IMR-90 (cell line): Measurements from ENCODE around the gene PTCD1. TPM values are rescaled to one million over a fixed set of nuclear protein-coding genes. Genes with fewer than 3 reads are reported as not detected.
"Not testable (repeated sequence)": the region's sequence is repeated elsewhere in the genome, so short reads cannot be mapped to it uniquely, and the experiment has no call there.

Source experiments
- ATAC-seq: fragments of 200-7000 bp; cut with Tn5 transposase; 2 replicates; pipeline ENCODE4 v1.9.1; 2020; ENCODE audit warnings: low read depth, mild to moderate bottlenecking, moderate library complexity
- BruUV-seq: library from RNA; stranded (reverse); fragments of 400-500 nt; replicated peaks from 2 replicates; lab custom pipeline; 2021; lab: Mats Ljungman, UMichigan
- CTCF ChIA-PET: fragments of 300-600 bp; formaldehyde crosslinking; extraction: SDS; loops from one replicate; lab custom pipeline; 2021; ENCODE audit warnings: antibody characterized with exemption; lab: Yijun Ruan, JAX
- POLR2A ChIA-PET: fragments of 300-600 bp; sonication (Branson Sonifier 250); formaldehyde crosslinking; loops from one replicate; lab custom pipeline; 2022; ENCODE audit warnings: antibody characterized with exemption; ENCODE audit not compliant: unreplicated experiment; lab: Charles Lee
- DNase-seq: peaks from one replicate; pipeline ENCODE4 v3.0.0; 2013
- H2AFZ ChIP-seq: replicated peaks from 2 replicates; pipeline ENCODE3; 2013; ENCODE audit warnings: low read length, mild to moderate bottlenecking; ENCODE audit not compliant: poor library complexity
- H2AK5ac ChIP-seq: 2 replicates; pipeline ENCODE4 v1.6.1; 2013; ENCODE audit warnings: low read depth, low read length, inconsistent platforms
- H2AK9ac ChIP-seq: replicated peaks from 2 replicates; pipeline ENCODE3; 2013; ENCODE audit warnings: mild to moderate bottlenecking, low read depth, low read length, moderate library complexity; ENCODE audit not compliant: poor library complexity
- H2BK120ac ChIP-seq: 2 replicates; pipeline ENCODE4 v1.6.1; 2013; ENCODE audit warnings: low read depth, low read length, inconsistent platforms
- H2BK15ac ChIP-seq: 3 replicates; pipeline ENCODE4 v1.6.1; 2013; ENCODE audit warnings: low read depth, low read length, inconsistent platforms
- H2BK20ac ChIP-seq: 2 replicates; pipeline ENCODE4 v1.6.1; 2013; ENCODE audit warnings: low read depth, mild to moderate bottlenecking, inconsistent platforms, low read length, moderate library complexity
- H2BK5ac ChIP-seq: 2 replicates; pipeline ENCODE4 v1.6.1; 2013; ENCODE audit warnings: mild to moderate bottlenecking, low read depth, low read length, inconsistent platforms; ENCODE audit not compliant: poor library complexity, severe bottlenecking
- H3K14ac ChIP-seq: replicated peaks from 2 replicates; pipeline ENCODE4 v1.6.1; 2013; ENCODE audit warnings: low read depth, low read length, inconsistent platforms
- H3K18ac ChIP-seq: 2 replicates; pipeline ENCODE4 v1.6.1; 2013; ENCODE audit warnings: low read depth, low read length, control low read depth
- H3K23ac ChIP-seq: 2 replicates; pipeline ENCODE4 v1.6.1; 2013; ENCODE audit warnings: low read depth, low read length, inconsistent platforms
- H3K27ac ChIP-seq: 2 replicates; pipeline ENCODE4 v1.5.1; 2013; ENCODE audit warnings: mild to moderate bottlenecking, control low read depth, low read length; ENCODE audit not compliant: insufficient read depth
- H3K27me3 ChIP-seq: 2 replicates; pipeline ENCODE4 v1.6.1; 2013; ENCODE audit warnings: low read length; ENCODE audit not compliant: control insufficient read depth, insufficient read depth
- H3K36me3 ChIP-seq: 2 replicates; pipeline ENCODE4 v1.6.1; 2013; ENCODE audit warnings: low read length, mixed read lengths; ENCODE audit not compliant: control insufficient read depth, insufficient read depth
- H3K4ac ChIP-seq: 2 replicates; pipeline ENCODE4 v1.6.1; 2013; ENCODE audit warnings: low read depth, low read length, inconsistent platforms
- H3K4me1 ChIP-seq: 2 replicates; pipeline ENCODE4 v1.6.1; 2013; ENCODE audit warnings: low read length, mixed read lengths; ENCODE audit not compliant: control insufficient read depth, insufficient read depth
- H3K4me2 ChIP-seq: 2 replicates; pipeline ENCODE4 v1.6.1; 2013; ENCODE audit warnings: low read depth, mild to moderate bottlenecking, control low read depth, low read length, moderate library complexity
- H3K4me3 ChIP-seq: 2 replicates; pipeline ENCODE4 v1.5.1; 2013; ENCODE audit warnings: low read depth, mild to moderate bottlenecking, control low read depth, low read length, moderate library complexity; ENCODE audit not compliant: insufficient read depth
- H3K56ac ChIP-seq: 2 replicates; pipeline ENCODE4 v1.6.1; 2013; ENCODE audit warnings: low read length, inconsistent platforms; ENCODE audit not compliant: insufficient read depth; ENCODE audit errors: extremely low read depth
- H3K79me1 ChIP-seq, 2 experiments: 2 replicates each; pipeline ENCODE4 v1.6.1; 2013; ENCODE audit warnings: low read length in 2 of 2, inconsistent platforms in 1 of 2, low read depth in 1 of 2
- H3K9ac ChIP-seq: 2 replicates; pipeline ENCODE4 v1.6.1; 2013; ENCODE audit warnings: low read depth, low read length, control low read depth
- H3K9me1 ChIP-seq: 2 replicates; pipeline ENCODE4 v1.6.1; 2013; ENCODE audit warnings: low read length, inconsistent platforms; ENCODE audit not compliant: insufficient read depth
- H3K9me3 ChIP-seq: 2 replicates; pipeline ENCODE4 v1.6.1; 2013; ENCODE audit warnings: low read length; ENCODE audit not compliant: control insufficient read depth, insufficient read depth
- H4K20me1 ChIP-seq: 2 replicates; pipeline ENCODE4 v1.6.1; 2013; ENCODE audit warnings: low read length, inconsistent platforms; ENCODE audit not compliant: insufficient read depth
- H4K5ac ChIP-seq: 2 replicates; pipeline ENCODE4 v1.6.1; 2013; ENCODE audit warnings: mild to moderate bottlenecking, low read depth, low read length, control low read depth
- H4K8ac ChIP-seq, 2 experiments: 2 replicates each; pipeline ENCODE4 v1.6.1; 2013; ENCODE audit warnings: low read depth in 2 of 2, low read length in 2 of 2, control low read depth in 1 of 2, inconsistent platforms in 1 of 2
- H4K91ac ChIP-seq: 2 replicates; pipeline ENCODE4 v1.6.1; 2013; ENCODE audit warnings: low read depth, low read length, inconsistent platforms; ENCODE audit not compliant: insufficient read depth
- RAD21 ChIP-seq: IDR thresholded peaks from 2 replicates; pipeline ENCODE4 v1.6.1; 2012; ENCODE audit warnings: low read length, improper control_type of control experiment
- SMC3 ChIP-seq: fragments of 150-350 bp; IDR thresholded peaks from 2 replicates; pipeline ENCODE4 v1.6.1; 2016; ENCODE audit warnings: low read depth, mild to moderate bottlenecking, antibody characterized with exemption, low read length, moderate library complexity
- WGBS, 2 experiments: methylation state at CpG; one replicate each; pipeline versions ENCODE4 v1.1.5 to v1.1.7; 2013; ENCODE audit warnings: missing lambda C conversion rate in 2 of 2; ENCODE audit not compliant: insufficient read length in 1 of 2; ENCODE audit errors: extremely low coverage in 2 of 2; 5-methylcytosine and 5-hydroxymethylcytosine counted together
- dilution Hi-C: fragments of 300-500 bp; cut with HindIII; formaldehyde crosslinking; loops from one replicate; pipeline ENCODE4 v1.14.3; 2018; ENCODE audit warnings: low sequenced_read_pairs; ENCODE audit not compliant: unreplicated experiment
- in situ Hi-C: fragments of 300-500 bp; cut with MboI; formaldehyde crosslinking; loops from 3 replicates; pipeline ENCODE4 v1.14.3; 2019; ENCODE audit warnings: low sequenced_read_pairs, inconsistent platforms, mixed read lengths
- intact Hi-C: fragments of 100-400 bp; cut with micrococcal nuclease; formaldehyde crosslinking; loops from 2 replicates; pipeline ENCODE4 v1.10.0; 2022
- polyA plus RNA-seq, 3 experiments: library from polyadenylated mRNA; depleted of rRNA; stranded (reverse); fragments of >200 nt; gene quantifications; 2 replicates each; pipeline ENCODE4 v1.2.3, GENCODE V29; 2012; ENCODE audit warnings: low replicate concordance in 1 of 3
- total RNA-seq: library from RNA; depleted of rRNA; stranded (reverse); fragments of >200 nt; gene quantifications from 2 replicates; pipeline ENCODE4 v1.2.3, GENCODE V29; 2012
- TF ChIP-seq, protein P1 (sequence below): conservative IDR thresholded peaks from 2 replicates; pipeline ENCODE4 v1.5.1; 2012; ENCODE audit warnings: mild to moderate bottlenecking, low read depth, low read length, improper control_type of control experiment

The PTCD1 gene
- total and polyA plus RNA-seq, 2 of the 4 experiments (the other 2 are of a cell fraction): 2.2 to 4.0 TPM

DNA sequence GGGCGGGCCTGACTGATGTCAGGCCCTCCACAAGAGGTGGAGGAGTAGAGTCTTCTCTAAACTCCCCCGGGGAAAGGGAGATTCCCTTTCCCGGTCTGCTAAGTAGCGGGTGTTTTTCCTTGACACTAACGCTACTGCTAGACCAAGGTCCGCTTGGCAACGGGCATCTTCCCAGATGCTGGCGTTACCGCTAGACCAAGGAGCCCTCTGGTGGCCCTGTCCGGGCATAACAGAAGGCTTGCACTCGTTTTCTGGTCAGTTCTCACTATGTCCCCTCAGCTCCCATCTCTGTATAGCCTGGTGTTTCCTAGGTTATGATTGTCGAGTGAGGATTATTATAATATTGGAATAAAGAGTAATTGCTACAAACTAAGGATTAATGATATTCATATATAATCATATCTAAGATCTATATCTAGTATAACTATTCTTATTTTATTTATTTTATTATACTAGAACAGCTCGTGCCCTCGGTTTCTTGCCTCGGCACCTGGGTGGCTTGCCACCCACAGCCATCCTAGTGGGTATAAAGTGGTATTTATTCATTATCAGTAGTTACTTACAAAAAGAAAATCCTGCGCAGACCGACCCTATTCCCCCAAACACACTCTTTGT is 23.0 kb downstream of the PTCD1 start:
- Histone ChIP-seq H3K79me1 (peaks cover 24 to 29% of the 10 kb centered on the region in 2 experiments; a peak in 3 of 4 replicates), H3K36me3 (peaks cover 72% of the 10 kb centered on the region), H4K20me1 (peaks cover 24% of the 10 kb centered on the region)
- DNase-seq (peak; percentile 69), ATAC-seq (peak; percentile 42; the same call in 1 of the 2 replicates)
- H3K23ac ChIP-seq, H2AK5ac ChIP-seq, dilution Hi-C loops, H2AK9ac ChIP-seq, intact Hi-C loops, H3K4ac ChIP-seq, H3K27ac ChIP-seq, H2BK20ac ChIP-seq, POLR2A ChIA-PET, H3K4me1 ChIP-seq, H2BK120ac ChIP-seq, H3K9me3 ChIP-seq, H3K9me1 ChIP-seq, H3K18ac ChIP-seq, H4K8ac ChIP-seq, H2AFZ ChIP-seq, H2BK15ac ChIP-seq, in situ Hi-C loops, H3K9ac ChIP-seq, H3K4me3 ChIP-seq, H3K56ac ChIP-seq, H2BK5ac ChIP-seq, BruUV-seq, H3K4me2 ChIP-seq, H3K14ac ChIP-seq, H4K91ac ChIP-seq, H3K27me3 ChIP-seq, H4K5ac ChIP-seq: not testable (repeated sequence)
- WGBS, 2 experiments: no CpG with 5 or more reads among the region's 17 CpGs
- peak; percentile 48 for TF ChIP-seq SMC3
- peak; percentile 56 for TF ChIP-seq RAD21
- TF ChIP-seq, protein P1, sequence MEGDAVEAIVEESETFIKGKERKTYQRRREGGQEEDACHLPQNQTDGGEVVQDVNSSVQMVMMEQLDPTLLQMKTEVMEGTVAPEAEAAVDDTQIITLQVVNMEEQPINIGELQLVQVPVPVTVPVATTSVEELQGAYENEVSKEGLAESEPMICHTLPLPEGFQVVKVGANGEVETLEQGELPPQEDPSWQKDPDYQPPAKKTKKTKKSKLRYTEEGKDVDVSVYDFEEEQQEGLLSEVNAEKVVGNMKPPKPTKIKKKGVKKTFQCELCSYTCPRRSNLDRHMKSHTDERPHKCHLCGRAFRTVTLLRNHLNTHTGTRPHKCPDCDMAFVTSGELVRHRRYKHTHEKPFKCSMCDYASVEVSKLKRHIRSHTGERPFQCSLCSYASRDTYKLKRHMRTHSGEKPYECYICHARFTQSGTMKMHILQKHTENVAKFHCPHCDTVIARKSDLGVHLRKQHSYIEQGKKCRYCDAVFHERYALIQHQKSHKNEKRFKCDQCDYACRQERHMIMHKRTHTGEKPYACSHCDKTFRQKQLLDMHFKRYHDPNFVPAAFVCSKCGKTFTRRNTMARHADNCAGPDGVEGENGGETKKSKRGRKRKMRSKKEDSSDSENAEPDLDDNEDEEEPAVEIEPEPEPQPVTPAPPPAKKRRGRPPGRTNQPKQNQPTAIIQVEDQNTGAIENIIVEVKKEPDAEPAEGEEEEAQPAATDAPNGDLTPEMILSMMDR: peak; percentile 53
- CTCF ChIA-PET: interaction anchor here (1.1 kb wide), 1 partner anchor 8 kb away, joined by 5 read pairs; no protein-coding TSS in a partner anchor
